HCT116 (cell line): ENCODE results near the gene TMEM63B. TPM values are rescaled to one million over a fixed set of nuclear protein-coding genes. Genes with fewer than 3 reads are reported as not detected.

Experiments
- ATAC-seq: fragments of 200-7000 bp; cut with Tn5 transposase; 2 replicates; pipeline ENCODE4 v1.9.1; 2020; ENCODE audit warnings: mild to moderate bottlenecking, moderate library complexity
- BruUV-seq: library from RNA; stranded (reverse); fragments of 400-500 nt; replicated peaks from 2 replicates; lab custom pipeline; 2021; lab: Mats Ljungman, UMichigan
- CTCF ChIA-PET: fragments of 300-600 bp; sonication (Branson Sonifier 250); formaldehyde crosslinking; loops from one replicate; lab custom pipeline; 2021; ENCODE audit warnings: antibody characterized with exemption; lab: Charles Lee
- POLR2A ChIA-PET: fragments of 300-600, 350-600 bp; sonication (Branson Sonifier 250); formaldehyde crosslinking; loops from one replicate; lab custom pipeline; 2021; ENCODE audit warnings: antibody characterized with exemption; lab: Charles Lee
- RAD21 ChIA-PET, 2 experiments: fragments of 300-600 bp; sonication (Branson Sonifier 250); formaldehyde crosslinking; loops; one replicate each; lab custom pipeline; 2023; ENCODE audit warnings: low total read pairs in 2 of 2; ENCODE audit not compliant: uncharacterized antibody in 2 of 2, unreplicated experiment in 2 of 2, low non-redundant PET in 1 of 2; lab: Charles Lee
- DNase-seq: peaks from one replicate; pipeline ENCODE4 v3.0.0-alpha.2; 2010; ENCODE audit warnings: low read depth, low spot score
- H2AFZ ChIP-seq: fragments of 200-600 bp; shearing (Covaris generic), sonication (generic); 2 replicates; pipeline ENCODE4 v1.6.1; 2017; ENCODE audit warnings: low read depth, mixed run types, mixed read lengths, antibody characterized with exemption, low read length; ENCODE audit not compliant: poor library complexity, severe bottlenecking
- H3K27ac ChIP-seq: 2 replicates; pipeline ENCODE4 v1.5.1; 2012; ENCODE audit warnings: low read depth, low read length
- H3K27me3 ChIP-seq: fragments of 200-600 bp; sonication (generic); 2 replicates; pipeline ENCODE4 v1.6.1; 2016; ENCODE audit warnings: mixed run types, low read length, mixed read lengths; ENCODE audit not compliant: insufficient read depth
- H3K36me3 ChIP-seq, 2 experiments: fragments of 200-500 bp in 1 of 2; fragments of 200-600 bp in 1 of 2; sonication (Bioruptor generic) in 1 of 2; sonication (generic) in 1 of 2; 2 replicates each; pipeline versions ENCODE4 v1.5.1 to v1.6.1; 2014 to 2016; ENCODE audit warnings: low read length in 2 of 2, inconsistent platforms in 1 of 2, mixed read lengths in 1 of 2, mixed run types in 1 of 2; ENCODE audit not compliant: insufficient read depth in 2 of 2, control insufficient read depth in 1 of 2
- H3K4me1 ChIP-seq, 2 experiments: fragments of 200-600 bp in 1 of 2; sonication (generic) in 1 of 2; 2 replicates each; pipeline versions ENCODE4 v1.5.1 to v1.6.1; 2012 to 2017; ENCODE audit warnings: low read length in 2 of 2, inconsistent platforms in 1 of 2, mild to moderate bottlenecking in 1 of 2, mixed read lengths in 1 of 2, mixed run types in 1 of 2, moderate library complexity in 1 of 2; ENCODE audit not compliant: insufficient read depth in 2 of 2, control insufficient read depth in 1 of 2
- H3K4me2 ChIP-seq: fragments of 200-600 bp; sonication (generic); 2 replicates; pipeline ENCODE4 v1.6.1; 2017; ENCODE audit warnings: mixed run types, low read length, mixed read lengths
- H3K4me3 ChIP-seq, 2 experiments: fragments of 200-600 bp in 1 of 2; sonication (generic) in 1 of 2; replicated peaks in 1 of 2; 2 replicates each; pipeline ENCODE4 v1.5.1; 2011 to 2016; ENCODE audit warnings: low read length in 2 of 2, control low read depth in 1 of 2, low read depth in 1 of 2, mild to moderate bottlenecking in 1 of 2, mixed read lengths in 1 of 2, mixed run types in 1 of 2
- H3K79me2 ChIP-seq: fragments of 200-600 bp; sonication (generic); 2 replicates; pipeline ENCODE4 v1.6.1; 2017; ENCODE audit warnings: mild to moderate bottlenecking, mixed run types, low read length, moderate library complexity, mixed read lengths; ENCODE audit not compliant: insufficient read depth
- H3K9ac ChIP-seq: fragments of 200-600 bp; sonication (generic); 2 replicates; pipeline ENCODE4 v1.6.1; 2016; ENCODE audit warnings: low read length, mixed read lengths
- H3K9me2 ChIP-seq: fragments of 200-600 bp; sonication (generic), shearing (Covaris generic); 2 replicates; pipeline ENCODE4 v1.6.1; 2017; ENCODE audit warnings: mixed run types, mild to moderate bottlenecking, moderate library complexity; ENCODE audit not compliant: insufficient read depth
- H3K9me3 ChIP-seq, 2 experiments: fragments of 200-500 bp in 1 of 2; fragments of 200-600 bp in 1 of 2; sonication (Bioruptor generic) in 1 of 2; sonication (generic) in 1 of 2; 2 replicates each; pipeline ENCODE4 v1.6.1; 2014 to 2017; ENCODE audit warnings: low read length in 2 of 2, mixed read lengths in 2 of 2, inconsistent platforms in 1 of 2, low read depth in 1 of 2, mild to moderate bottlenecking in 1 of 2, mixed run types in 1 of 2, moderate library complexity in 1 of 2; ENCODE audit not compliant: control insufficient read depth in 1 of 2, insufficient read depth in 1 of 2
- H4K20me1 ChIP-seq: fragments of 200-600 bp; sonication (generic), shearing (Covaris generic); 2 replicates; pipeline ENCODE4 v1.6.1; 2017; ENCODE audit warnings: mixed run types, mild to moderate bottlenecking, moderate library complexity; ENCODE audit not compliant: insufficient read depth
- CEBPB ChIP-seq: IDR thresholded peaks from 2 replicates; pipeline ENCODE4 v1.6.1; 2012; ENCODE audit warnings: low read depth
- EZH2phosphoT487 ChIP-seq: fragments of 200-600 bp; IDR thresholded peaks from 2 replicates; pipeline ENCODE4 v1.6.1; 2018; ENCODE audit warnings: antibody characterized with exemption, borderline replicate concordance
- POLR2AphosphoS5 ChIP-seq: IDR thresholded peaks from 2 replicates; pipeline ENCODE4 v1.6.1; 2011; ENCODE audit warnings: mild to moderate bottlenecking, low read depth, low read length, moderate library complexity
- RAD21 ChIP-seq: IDR thresholded peaks from 2 replicates; pipeline ENCODE4 v1.6.1; 2012; ENCODE audit warnings: low read depth, mild to moderate bottlenecking
- SRF ChIP-seq: IDR thresholded peaks from 2 replicates; pipeline ENCODE4 v1.6.1; 2012; ENCODE audit warnings: low read depth
- YY1 ChIP-seq: IDR thresholded peaks from 2 replicates; pipeline ENCODE4 v1.6.1; 2011; ENCODE audit warnings: low read length, low read depth, moderate library complexity, mild to moderate bottlenecking; ENCODE audit not compliant: insufficient replicate concordance; ENCODE audit errors: extremely low read depth
- ZFX ChIP-seq: fragments of 450-650 bp; IDR thresholded peaks from 2 replicates; pipeline ENCODE4 v1.6.1; 2017
- ZNF274 ChIP-seq: fragments of 200-500 bp; sonication (Bioruptor generic); IDR thresholded peaks from 2 replicates; pipeline ENCODE4 v1.6.1; 2014; ENCODE audit warnings: mild to moderate bottlenecking, low read depth, low read length, inconsistent platforms
- intact Hi-C: fragments of 100-400 bp; cut with micrococcal nuclease; formaldehyde crosslinking; loops from 2 replicates; pipeline ENCODE4 v1.10.0; 2022
- total RNA-seq: library from RNA; stranded (reverse); gene quantifications from one replicate; pipeline ENCODE4 v1.2.1, GENCODE V29; 2021; ENCODE audit not compliant: unreplicated experiment
- TF ChIP-seq, protein P1 (sequence below): IDR thresholded peaks from 2 replicates; pipeline ENCODE4 v1.6.1; 2011; ENCODE audit warnings: mild to moderate bottlenecking, low read length, moderate library complexity; ENCODE audit not compliant: insufficient replicate concordance; ENCODE audit errors: extremely low read depth
- TF ChIP-seq, protein P2 (sequence below): IDR thresholded peaks from 2 replicates; pipeline ENCODE4 v1.6.1; 2012
- TF ChIP-seq, protein P3 (sequence below), 3 experiments: fragments of 200-600 bp in 1 of 3; sonication (generic) in 1 of 3; IDR thresholded peaks in 2 of 3; conservative IDR thresholded peaks in 1 of 3; 2 replicates each; pipeline ENCODE4 v1.5.1; 2012 to 2017; ENCODE audit warnings: low read depth in 2 of 3, low read length in 2 of 3, antibody characterized with exemption in 1 of 3, borderline replicate concordance in 1 of 3, control low read depth in 1 of 3, mild to moderate bottlenecking in 1 of 3, mixed read lengths in 1 of 3, mixed run types in 1 of 3, moderate library complexity in 1 of 3; ENCODE audit not compliant: insufficient read depth in 1 of 3

Gene TMEM63B
- total RNA-seq, 1 experiment from 2014 or later, result 58.2 TPM

DNA sequence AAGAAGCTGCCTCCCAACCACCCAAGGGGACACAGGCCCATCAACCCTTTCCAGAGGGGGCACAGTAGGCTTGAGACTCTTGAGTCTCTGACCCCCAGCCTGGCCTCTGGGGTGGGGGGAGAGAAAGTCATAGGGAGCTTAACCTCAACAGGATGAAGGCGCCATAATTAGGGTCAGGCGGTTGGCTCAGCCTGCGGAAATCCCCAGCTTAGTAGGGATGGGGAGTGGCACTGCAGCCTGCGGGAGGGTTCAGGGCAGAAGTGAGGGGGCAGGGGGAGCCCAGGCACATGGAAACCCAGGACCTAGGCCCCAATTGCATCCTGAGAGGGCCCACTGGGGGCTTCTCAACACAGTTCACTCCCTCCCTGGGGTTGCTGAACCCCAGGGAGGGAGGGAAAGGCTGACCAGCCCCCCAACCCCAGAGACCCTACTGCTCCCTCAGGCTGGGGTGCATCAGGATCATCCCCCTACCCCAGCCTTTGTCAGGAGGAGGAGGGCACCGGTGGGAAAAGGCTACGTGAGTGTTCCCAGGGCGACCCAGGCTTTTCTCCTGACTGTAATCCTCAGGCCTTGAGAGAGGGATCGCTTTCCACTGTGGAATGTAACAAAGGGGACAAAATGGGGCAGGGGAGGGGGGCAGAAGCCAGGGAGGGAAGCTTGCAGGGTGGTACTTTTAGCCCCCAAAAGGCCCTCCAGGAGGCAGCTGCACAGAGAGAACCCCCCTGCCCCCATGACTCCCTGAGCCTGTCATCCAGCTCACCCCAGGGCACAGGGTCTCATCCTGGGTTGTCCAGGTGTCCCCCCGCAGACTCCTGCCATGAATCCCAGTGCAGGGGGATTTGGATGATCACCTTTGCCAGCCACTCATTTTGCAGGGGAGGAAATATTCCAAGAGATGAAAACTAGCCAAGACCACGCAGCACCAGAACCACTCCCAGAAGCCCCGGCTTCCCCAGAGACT is 46.5 kb upstream of the TMEM63B start (continued):
- TF ChIP-seq, protein P1, sequence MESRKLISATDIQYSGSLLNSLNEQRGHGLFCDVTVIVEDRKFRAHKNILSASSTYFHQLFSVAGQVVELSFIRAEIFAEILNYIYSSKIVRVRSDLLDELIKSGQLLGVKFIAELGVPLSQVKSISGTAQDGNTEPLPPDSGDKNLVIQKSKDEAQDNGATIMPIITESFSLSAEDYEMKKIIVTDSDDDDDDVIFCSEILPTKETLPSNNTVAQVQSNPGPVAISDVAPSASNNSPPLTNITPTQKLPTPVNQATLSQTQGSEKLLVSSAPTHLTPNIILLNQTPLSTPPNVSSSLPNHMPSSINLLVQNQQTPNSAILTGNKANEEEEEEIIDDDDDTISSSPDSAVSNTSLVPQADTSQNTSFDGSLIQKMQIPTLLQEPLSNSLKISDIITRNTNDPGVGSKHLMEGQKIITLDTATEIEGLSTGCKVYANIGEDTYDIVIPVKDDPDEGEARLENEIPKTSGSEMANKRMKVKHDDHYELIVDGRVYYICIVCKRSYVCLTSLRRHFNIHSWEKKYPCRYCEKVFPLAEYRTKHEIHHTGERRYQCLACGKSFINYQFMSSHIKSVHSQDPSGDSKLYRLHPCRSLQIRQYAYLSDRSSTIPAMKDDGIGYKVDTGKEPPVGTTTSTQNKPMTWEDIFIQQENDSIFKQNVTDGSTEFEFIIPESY, result no peak
- TF ChIP-seq, protein P2, sequence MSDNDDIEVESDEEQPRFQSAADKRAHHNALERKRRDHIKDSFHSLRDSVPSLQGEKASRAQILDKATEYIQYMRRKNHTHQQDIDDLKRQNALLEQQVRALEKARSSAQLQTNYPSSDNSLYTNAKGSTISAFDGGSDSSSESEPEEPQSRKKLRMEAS, result no peak
- TF ChIP-seq ZNF274, result no peak
- TF ChIP-seq, all 23 proteins: peak for 0

DNA sequence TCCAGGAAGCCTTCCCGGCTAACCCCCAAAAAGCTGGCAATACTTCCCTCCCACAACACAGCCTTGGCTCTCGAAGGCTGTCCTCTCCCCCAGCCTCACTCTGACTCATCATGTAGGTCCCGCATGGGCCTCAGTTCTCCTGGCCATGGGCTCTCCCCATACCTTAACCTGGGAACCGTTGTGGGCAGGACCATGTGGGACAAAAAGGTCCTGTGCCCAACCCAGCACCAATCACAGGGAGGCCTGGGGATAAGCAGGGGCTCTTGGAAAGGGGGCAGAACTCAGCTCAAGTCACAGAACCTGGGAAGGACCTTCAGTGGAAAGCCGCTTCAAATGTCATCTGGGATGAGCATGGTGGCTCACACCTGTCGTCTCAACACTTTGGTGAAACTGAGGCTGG is 45.6 kb upstream of the TMEM63B start:
- H3K9me2 ChIP-seq, result no peaks in the 10 kb centered on the region
- no peaks in the 10 kb centered on the region for H4K20me1 ChIP-seq
- BruUV-seq, result no TSS peak
- intact Hi-C loops, result no loop called here
- H3K4me2 ChIP-seq, result no peak overlapping the region
- H3K4me1 ChIP-seq, result peaks cover 11 to 26% of the 10 kb centered on the region in 2 experiments
- H3K9ac ChIP-seq, result no peak overlapping the region
- POLR2A ChIA-PET, result no interaction called here
- no peak overlapping the region for H3K4me3 ChIP-seq
- RAD21 ChIA-PET, result no interaction called here
- H3K9me3 ChIP-seq, result no peaks in the 10 kb centered on the region
- no peaks in the 10 kb centered on the region for H3K79me2 ChIP-seq
- CTCF ChIA-PET, result interaction anchor here (1.9 to 4.0 kb wide), 2 partner anchors 312 to 413 kb away, joined by 5 to 45 read pairs; partner anchors contain the start of gene VEGFA
- no peaks in the 10 kb centered on the region for H3K27me3 ChIP-seq
- ATAC-seq (no peak), DNase-seq (no peak)
- H3K36me3 ChIP-seq, result no peaks in the 10 kb centered on the region
- H3K27ac ChIP-seq, result no peak overlapping the region
- no peak overlapping the region for H2AFZ ChIP-seq
- TF ChIP-seq YY1 (no peak), CEBPB (no peak), POLR2AphosphoS5 (no peak), EZH2phosphoT487 (no peak), ZFX (no peak), SRF (no peak), RAD21 (no peak)
- TF ChIP-seq, protein P3, sequence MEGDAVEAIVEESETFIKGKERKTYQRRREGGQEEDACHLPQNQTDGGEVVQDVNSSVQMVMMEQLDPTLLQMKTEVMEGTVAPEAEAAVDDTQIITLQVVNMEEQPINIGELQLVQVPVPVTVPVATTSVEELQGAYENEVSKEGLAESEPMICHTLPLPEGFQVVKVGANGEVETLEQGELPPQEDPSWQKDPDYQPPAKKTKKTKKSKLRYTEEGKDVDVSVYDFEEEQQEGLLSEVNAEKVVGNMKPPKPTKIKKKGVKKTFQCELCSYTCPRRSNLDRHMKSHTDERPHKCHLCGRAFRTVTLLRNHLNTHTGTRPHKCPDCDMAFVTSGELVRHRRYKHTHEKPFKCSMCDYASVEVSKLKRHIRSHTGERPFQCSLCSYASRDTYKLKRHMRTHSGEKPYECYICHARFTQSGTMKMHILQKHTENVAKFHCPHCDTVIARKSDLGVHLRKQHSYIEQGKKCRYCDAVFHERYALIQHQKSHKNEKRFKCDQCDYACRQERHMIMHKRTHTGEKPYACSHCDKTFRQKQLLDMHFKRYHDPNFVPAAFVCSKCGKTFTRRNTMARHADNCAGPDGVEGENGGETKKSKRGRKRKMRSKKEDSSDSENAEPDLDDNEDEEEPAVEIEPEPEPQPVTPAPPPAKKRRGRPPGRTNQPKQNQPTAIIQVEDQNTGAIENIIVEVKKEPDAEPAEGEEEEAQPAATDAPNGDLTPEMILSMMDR (IDR thresholded peaks at IDR 0.05 in 2 of 3, conservative IDR thresholded peaks at IDR 0.05 in 1 of 3; ENCODE audit: borderline replicate concordance in 1 of 3, insufficient read depth in 1 of 3, low read depth in 2 of 3, low read length in 2 of 3), result no peak
- TF ChIP-seq, protein P1, result no peak
